ENCODE data around the gene ZNF235.
"Not testable (repeated sequence)": the region's sequence is repeated elsewhere in the genome, so short reads cannot be mapped to it uniquely, and the experiment has no call there.

The ZNF235 gene

GRCh38 chr19:44255705-44256411, 49.0 kb downstream of the ZNF235 start:
- no peak for DNase-seq

DNA sequence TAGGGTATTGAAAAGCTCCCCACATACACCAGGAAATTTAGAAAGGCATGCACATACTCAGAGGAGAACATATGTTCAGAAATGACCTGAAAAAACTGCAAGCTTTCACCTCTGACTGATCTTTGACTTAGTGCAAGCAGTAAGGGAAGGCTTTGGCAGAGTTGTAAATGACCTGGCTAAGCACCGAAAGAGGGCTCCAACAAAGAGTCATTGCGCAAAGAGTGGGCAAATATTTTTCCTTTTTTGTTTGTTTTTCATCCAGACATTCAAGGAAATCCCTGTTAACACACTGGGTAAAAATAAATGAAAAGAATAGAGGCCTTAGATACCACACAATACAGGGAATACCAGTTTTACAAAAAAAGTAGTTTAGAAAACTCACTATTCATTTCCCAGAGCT, 50.3 kb downstream of the ZNF235 start:
- no peak for DNase-seq

DNA sequence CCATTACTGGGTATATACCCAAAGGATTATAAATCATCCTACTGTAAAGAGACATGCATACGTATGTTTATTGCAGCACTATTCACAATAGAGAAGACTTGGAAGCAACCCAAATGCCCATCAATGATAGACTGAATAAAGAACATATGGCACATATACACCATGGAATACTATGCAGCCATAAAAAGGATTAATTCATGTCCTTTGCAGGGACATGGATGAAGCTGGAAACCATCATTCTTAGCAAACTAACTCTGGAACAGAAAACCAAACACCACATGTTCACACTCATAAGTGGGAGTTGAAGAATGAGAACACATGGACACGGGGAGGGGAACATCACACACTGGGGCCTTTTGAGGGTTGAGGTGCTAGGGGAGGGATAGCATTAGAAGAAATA, 51.4 kb downstream of the ZNF235 start:
- DNase-seq, result not testable (repeated sequence)

GRCh38 chr19:44252332-44252731, 52.5 kb downstream of the ZNF235 start:
- not testable (repeated sequence) for DNase-seq

GRCh38 chr19:44236384-44236783, 68.4 kb downstream of the ZNF235 start:
- DNase-seq, result no peak
